GM12891 (cell line): Measurements from ENCODE around the gene CLCA2.

ENCODE experiments used
- POLR2A ChIP-seq: IDR thresholded peaks from 2 replicates; pipeline ENCODE4 v1.6.1; 2011; ENCODE audit warnings: low read depth, low read length, control low read depth
- POLR2AphosphoS5 ChIP-seq: IDR thresholded peaks from 2 replicates; pipeline ENCODE4 v1.6.1; 2011; ENCODE audit warnings: low read depth, low read length, control low read depth

DNA sequence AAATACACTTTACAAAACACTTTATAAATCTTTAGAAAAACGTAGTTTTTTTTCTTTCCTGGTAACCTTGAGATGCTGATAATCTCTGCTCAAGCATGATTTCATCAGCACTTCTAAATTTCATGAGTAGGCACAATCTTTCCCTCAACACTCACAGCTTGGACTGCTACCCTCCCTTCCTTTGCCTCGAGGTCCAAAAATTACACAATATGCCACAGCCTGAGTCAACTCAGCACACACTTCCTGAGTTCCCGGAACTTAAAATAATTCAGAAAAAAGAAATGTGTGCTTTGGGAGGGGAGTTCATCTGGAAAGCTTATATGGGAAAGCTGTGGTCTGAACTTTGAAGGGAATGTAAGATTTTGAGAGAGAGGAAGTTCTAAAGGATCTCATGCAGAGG is 5.9 kb downstream of the CLCA2 start:
- TF ChIP-seq POLR2A = no peak
- TF ChIP-seq POLR2AphosphoS5 = no peak
